HEK293 (cell line): Measurements from ENCODE around the gene SLC22A3.

Experiments used
- CTCF ChIA-PET: fragments of 350-600 bp; formaldehyde crosslinking; extraction: SDS; loops from one replicate; lab custom pipeline; 2021; ENCODE audit warnings: antibody characterized with exemption; lab: Yijun Ruan, JAX
- POLR2A ChIA-PET: fragments of 300-600 bp; formaldehyde crosslinking; extraction: SDS; loops from one replicate; lab custom pipeline; 2020; ENCODE audit warnings: antibody characterized with exemption, inconsistent platforms; lab: Yijun Ruan, JAX
- H3K27ac ChIP-seq: fragments of 200-500 bp; sonication (Bioruptor generic); 2 replicates; pipeline ENCODE4 v1.5.1; 2014; ENCODE audit warnings: low read depth, low read length, control low read depth, inconsistent platforms; ENCODE audit errors: extremely low read depth
- H3K36me3 ChIP-seq, 2 experiments: fragments of 200-500 bp in 1 of 2; sonication (Bioruptor generic) in 1 of 2; 1 replicate in 1 of 2; 2 replicates in 1 of 2; pipeline ENCODE4 v1.5.1; 2014 to 2017; ENCODE audit warnings: inconsistent platforms in 2 of 2, low read length in 2 of 2; ENCODE audit not compliant: control insufficient read depth in 2 of 2, insufficient read depth in 1 of 2
- H3K4me1 ChIP-seq: fragments of 200-500 bp; sonication (Bioruptor generic); 2 replicates; pipeline ENCODE4 v1.5.1; 2014; ENCODE audit warnings: mild to moderate bottlenecking, low read length, inconsistent platforms; ENCODE audit not compliant: control insufficient read depth, insufficient read depth
- H3K4me3 ChIP-seq: 2 replicates; pipeline ENCODE4 v1.5.1; 2011; ENCODE audit warnings: low read depth, mild to moderate bottlenecking, control low read depth, low read length, moderate library complexity
- H3K9me3 ChIP-seq: fragments of 200-500 bp; sonication (Bioruptor generic); 2 replicates; pipeline ENCODE4 v1.5.1; 2014; ENCODE audit warnings: low read depth, low read length, inconsistent platforms; ENCODE audit not compliant: control insufficient read depth, insufficient read depth
- KLF10 ChIP-seq: fragments of 450-650 bp; IDR thresholded peaks from 2 replicates; pipeline ENCODE4 v1.5.1; 2018; ENCODE audit warnings: missing biosample characterization, mild to moderate bottlenecking, missing genetic modification characterization
- RBAK ChIP-seq: fragments of 450-650 bp; formaldehyde crosslinking; IDR thresholded peaks from 2 replicates; pipeline ENCODE4 v1.5.1; 2016; ENCODE audit warnings: missing biosample characterization, missing genetic modification characterization
- REPIN1 ChIP-seq: fragments of 450-650 bp; formaldehyde crosslinking; IDR thresholded peaks from 2 replicates; pipeline ENCODE4 v1.5.1; 2017; ENCODE audit warnings: missing biosample characterization, missing genetic modification characterization, low read depth
- YY2 ChIP-seq: fragments of 450-650 bp; formaldehyde crosslinking; IDR thresholded peaks from 2 replicates; pipeline ENCODE4 v1.5.1; 2016; ENCODE audit warnings: missing biosample characterization, missing genetic modification characterization
- ZBTB8A ChIP-seq: fragments of 450-650 bp; formaldehyde crosslinking; IDR thresholded peaks from 2 replicates; pipeline ENCODE4 v1.5.1; 2016; ENCODE audit warnings: missing biosample characterization, missing genetic modification characterization
- ZFP41 ChIP-seq: fragments of 450-650 bp; formaldehyde crosslinking; IDR thresholded peaks from 2 replicates; pipeline ENCODE4 v1.5.1; 2016; ENCODE audit warnings: missing biosample characterization, missing genetic modification characterization, borderline replicate concordance
- ZNF10 ChIP-seq: fragments of 450-650 bp; formaldehyde crosslinking; IDR thresholded peaks from 2 replicates; pipeline ENCODE4 v1.5.1; 2017; ENCODE audit warnings: missing biosample characterization, missing genetic modification characterization
- ZNF138 ChIP-seq: fragments of 450-650 bp; formaldehyde crosslinking; IDR thresholded peaks from 2 replicates; pipeline ENCODE4 v1.5.1; 2016; ENCODE audit warnings: missing biosample characterization, missing genetic modification characterization, borderline replicate concordance
- ZNF157 ChIP-seq: fragments of 450-650 bp; formaldehyde crosslinking; IDR thresholded peaks from 2 replicates; pipeline ENCODE4 v1.5.1; 2016; ENCODE audit warnings: missing biosample characterization, missing genetic modification characterization
- ZNF184 ChIP-seq: fragments of 450-650 bp; IDR thresholded peaks from 2 replicates; pipeline ENCODE4 v1.5.1; 2018; ENCODE audit warnings: missing biosample characterization, mild to moderate bottlenecking, missing genetic modification characterization
- ZNF19 ChIP-seq: fragments of 450-650 bp; formaldehyde crosslinking; IDR thresholded peaks from 2 replicates; pipeline ENCODE4; 2016; ENCODE audit warnings: missing biosample characterization, missing genetic modification characterization, low read depth
- ZNF223 ChIP-seq: fragments of 450-650 bp; formaldehyde crosslinking; IDR thresholded peaks from 2 replicates; pipeline ENCODE4 v1.5.1; 2016; ENCODE audit warnings: missing biosample characterization, missing genetic modification characterization
- ZNF335 ChIP-seq: fragments of 450-650 bp; formaldehyde crosslinking; conservative IDR thresholded peaks from 2 replicates; pipeline ENCODE4 v1.5.1; 2016; ENCODE audit warnings: missing biosample characterization, missing genetic modification characterization
- ZNF354C ChIP-seq: fragments of 450-650 bp; formaldehyde crosslinking; IDR thresholded peaks from 2 replicates; pipeline ENCODE4 v1.5.1; 2016; ENCODE audit warnings: missing biosample characterization, missing genetic modification characterization, low read depth, borderline replicate concordance
- ZNF423 ChIP-seq: fragments of 450-650 bp; formaldehyde crosslinking; IDR thresholded peaks from 2 replicates; pipeline ENCODE4 v1.5.1; 2016; ENCODE audit warnings: missing biosample characterization, missing genetic modification characterization
- ZNF426 ChIP-seq: fragments of 450-650 bp; formaldehyde crosslinking; IDR thresholded peaks from 2 replicates; pipeline ENCODE4 v1.5.1; 2017; ENCODE audit warnings: missing biosample characterization, missing genetic modification characterization, mild to moderate bottlenecking, inconsistent platforms, moderate library complexity
- ZNF473 ChIP-seq: fragments of 450-650 bp; formaldehyde crosslinking; IDR thresholded peaks from 2 replicates; pipeline ENCODE4 v1.5.1; 2017; ENCODE audit warnings: missing biosample characterization, missing genetic modification characterization
- ZNF48 ChIP-seq: fragments of 450-650 bp; formaldehyde crosslinking; IDR thresholded peaks from 2 replicates; pipeline ENCODE4 v1.5.1; 2016; ENCODE audit warnings: missing biosample characterization, missing genetic modification characterization
- ZNF529 ChIP-seq: fragments of 450-650 bp; formaldehyde crosslinking; IDR thresholded peaks from 2 replicates; pipeline ENCODE4 v1.5.1; 2017; ENCODE audit warnings: missing genetic modification characterization, missing biosample characterization; ENCODE audit not compliant: insufficient replicate concordance
- ZNF626 ChIP-seq: fragments of 450-650 bp; sonication (Bioruptor Pico); formaldehyde crosslinking; IDR thresholded peaks from 2 replicates; pipeline ENCODE4 v1.5.1; 2018; ENCODE audit warnings: missing biosample characterization, missing genetic modification characterization, inconsistent platforms
- ZNF658 ChIP-seq: fragments of 450-650 bp; formaldehyde crosslinking; IDR thresholded peaks from 2 replicates; pipeline ENCODE4; 2016; ENCODE audit warnings: missing biosample characterization, missing genetic modification characterization
- ZNF677 ChIP-seq: fragments of 450-650 bp; IDR thresholded peaks from 2 replicates; pipeline ENCODE4 v1.5.0; 2018; ENCODE audit warnings: missing biosample characterization, mild to moderate bottlenecking, missing genetic modification characterization, moderate library complexity
- ZNF777 ChIP-seq: fragments of 450-650 bp; formaldehyde crosslinking; IDR thresholded peaks from 2 replicates; pipeline ENCODE4 v1.5.1; 2017; ENCODE audit warnings: missing biosample characterization, missing genetic modification characterization, borderline replicate concordance
- TF ChIP-seq, protein P1 (sequence below): fragments of 450-650 bp; formaldehyde crosslinking; IDR thresholded peaks from 2 replicates; pipeline ENCODE4 v1.5.1; 2016; ENCODE audit warnings: missing biosample characterization, missing genetic modification characterization, low read depth
- TF ChIP-seq, protein P2 (sequence below): fragments of 450-650 bp; formaldehyde crosslinking; IDR thresholded peaks from 2 replicates; pipeline ENCODE4; 2016; ENCODE audit warnings: missing biosample characterization, missing genetic modification characterization
- TF ChIP-seq, protein P3 (sequence below): fragments of 450-650 bp; formaldehyde crosslinking; IDR thresholded peaks from 2 replicates; pipeline ENCODE4 v1.5.1; 2016; ENCODE audit warnings: missing biosample characterization, missing genetic modification characterization

SLC22A3 gene

DNA sequence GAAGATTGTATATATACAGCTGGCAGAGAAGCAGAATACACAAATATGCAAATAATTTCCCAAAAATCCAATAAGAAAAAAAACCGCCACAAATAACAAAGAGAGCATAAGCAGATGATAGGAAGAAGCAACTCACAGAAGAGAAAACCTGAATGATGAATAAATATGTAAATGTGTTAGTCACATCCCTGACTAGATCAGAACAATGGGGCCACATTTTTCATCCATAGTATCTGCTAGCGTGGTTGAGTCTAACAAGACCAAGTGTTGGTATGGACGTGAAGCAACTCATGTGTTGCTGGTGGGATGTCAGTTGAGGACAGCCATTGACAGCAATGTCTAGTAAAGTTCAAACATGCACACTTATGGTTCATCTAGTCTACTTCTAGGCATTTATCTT lies 3.9 kb upstream of the SLC22A3 start:
- Histone ChIP-seq H3K27ac (no peak overlapping the region), H3K9me3 (no peaks in the 10 kb centered on the region), H3K4me1 (no peaks in the 10 kb centered on the region), H3K4me3 (no peak overlapping the region), H3K36me3 (no peaks in the 10 kb centered on the region)
- CTCF ChIA-PET: interaction anchor here (0.7 kb wide), 1 partner anchor 12 kb away, joined by 3 read pairs; no protein-coding TSS in a partner anchor
- no peak for TF ChIP-seq ZNF658 (tag by site-specific recombination)
- TF ChIP-seq, protein P1, sequence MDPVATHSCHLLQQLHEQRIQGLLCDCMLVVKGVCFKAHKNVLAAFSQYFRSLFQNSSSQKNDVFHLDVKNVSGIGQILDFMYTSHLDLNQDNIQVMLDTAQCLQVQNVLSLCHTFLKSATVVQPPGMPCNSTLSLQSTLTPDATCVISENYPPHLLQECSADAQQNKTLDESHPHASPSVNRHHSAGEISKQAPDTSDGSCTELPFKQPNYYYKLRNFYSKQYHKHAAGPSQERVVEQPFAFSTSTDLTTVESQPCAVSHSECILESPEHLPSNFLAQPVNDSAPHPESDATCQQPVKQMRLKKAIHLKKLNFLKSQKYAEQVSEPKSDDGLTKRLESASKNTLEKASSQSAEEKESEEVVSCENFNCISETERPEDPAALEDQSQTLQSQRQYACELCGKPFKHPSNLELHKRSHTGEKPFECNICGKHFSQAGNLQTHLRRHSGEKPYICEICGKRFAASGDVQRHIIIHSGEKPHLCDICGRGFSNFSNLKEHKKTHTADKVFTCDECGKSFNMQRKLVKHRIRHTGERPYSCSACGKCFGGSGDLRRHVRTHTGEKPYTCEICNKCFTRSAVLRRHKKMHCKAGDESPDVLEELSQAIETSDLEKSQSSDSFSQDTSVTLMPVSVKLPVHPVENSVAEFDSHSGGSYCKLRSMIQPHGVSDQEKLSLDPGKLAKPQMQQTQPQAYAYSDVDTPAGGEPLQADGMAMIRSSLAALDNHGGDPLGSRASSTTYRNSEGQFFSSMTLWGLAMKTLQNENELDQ (tag by site-specific recombination): no peak
- TF ChIP-seq, protein P2, sequence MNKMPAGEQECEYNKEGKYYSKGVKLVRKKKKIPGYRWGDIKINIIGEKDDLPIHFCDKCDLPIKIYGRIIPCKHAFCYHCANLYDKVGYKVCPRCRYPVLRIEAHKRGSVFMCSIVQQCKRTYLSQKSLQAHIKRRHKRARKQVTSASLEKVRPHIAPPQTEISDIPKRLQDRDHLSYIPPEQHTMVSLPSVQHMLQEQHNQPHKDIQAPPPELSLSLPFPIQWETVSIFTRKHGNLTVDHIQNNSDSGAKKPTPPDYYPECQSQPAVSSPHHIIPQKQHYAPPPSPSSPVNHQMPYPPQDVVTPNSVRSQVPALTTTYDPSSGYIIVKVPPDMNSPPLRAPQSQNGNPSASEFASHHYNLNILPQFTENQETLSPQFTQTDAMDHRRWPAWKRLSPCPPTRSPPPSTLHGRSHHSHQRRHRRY: no peak
- no peak for TF ChIP-seq ZNF354C (tag by site-specific recombination)
- TF ChIP-seq ZBTB8A (tag by site-specific recombination): no peak
- no peak for TF ChIP-seq ZNF426 (tag by site-specific recombination)
- TF ChIP-seq ZNF184 (tag by site-specific recombination): no peak
- TF ChIP-seq ZFP41 (tag by site-specific recombination): no peak
- TF ChIP-seq ZNF335 (tag by site-specific recombination): no peak
- TF ChIP-seq ZNF777: no peak
- no peak for TF ChIP-seq ZNF677 (tag by site-specific recombination)
- no peak for TF ChIP-seq ZNF10 (tag by site-specific recombination)
- TF ChIP-seq ZNF157 (tag by site-specific recombination): no peak
- TF ChIP-seq ZNF529: no peak
- TF ChIP-seq REPIN1 (tag by site-specific recombination): no peak
- TF ChIP-seq, protein P3, sequence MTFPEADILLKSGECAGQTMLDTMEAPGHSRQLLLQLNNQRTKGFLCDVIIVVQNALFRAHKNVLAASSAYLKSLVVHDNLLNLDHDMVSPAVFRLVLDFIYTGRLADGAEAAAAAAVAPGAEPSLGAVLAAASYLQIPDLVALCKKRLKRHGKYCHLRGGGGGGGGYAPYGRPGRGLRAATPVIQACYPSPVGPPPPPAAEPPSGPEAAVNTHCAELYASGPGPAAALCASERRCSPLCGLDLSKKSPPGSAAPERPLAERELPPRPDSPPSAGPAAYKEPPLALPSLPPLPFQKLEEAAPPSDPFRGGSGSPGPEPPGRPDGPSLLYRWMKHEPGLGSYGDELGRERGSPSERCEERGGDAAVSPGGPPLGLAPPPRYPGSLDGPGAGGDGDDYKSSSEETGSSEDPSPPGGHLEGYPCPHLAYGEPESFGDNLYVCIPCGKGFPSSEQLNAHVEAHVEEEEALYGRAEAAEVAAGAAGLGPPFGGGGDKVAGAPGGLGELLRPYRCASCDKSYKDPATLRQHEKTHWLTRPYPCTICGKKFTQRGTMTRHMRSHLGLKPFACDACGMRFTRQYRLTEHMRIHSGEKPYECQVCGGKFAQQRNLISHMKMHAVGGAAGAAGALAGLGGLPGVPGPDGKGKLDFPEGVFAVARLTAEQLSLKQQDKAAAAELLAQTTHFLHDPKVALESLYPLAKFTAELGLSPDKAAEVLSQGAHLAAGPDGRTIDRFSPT (tag by site-specific recombination): no peak
- TF ChIP-seq KLF10 (tag by site-specific recombination): no peak
- no peak for TF ChIP-seq ZNF48 (tag by site-specific recombination)
- no peak for TF ChIP-seq RBAK
- no peak for TF ChIP-seq ZNF19
- POLR2A ChIA-PET: no interaction called here

DNA sequence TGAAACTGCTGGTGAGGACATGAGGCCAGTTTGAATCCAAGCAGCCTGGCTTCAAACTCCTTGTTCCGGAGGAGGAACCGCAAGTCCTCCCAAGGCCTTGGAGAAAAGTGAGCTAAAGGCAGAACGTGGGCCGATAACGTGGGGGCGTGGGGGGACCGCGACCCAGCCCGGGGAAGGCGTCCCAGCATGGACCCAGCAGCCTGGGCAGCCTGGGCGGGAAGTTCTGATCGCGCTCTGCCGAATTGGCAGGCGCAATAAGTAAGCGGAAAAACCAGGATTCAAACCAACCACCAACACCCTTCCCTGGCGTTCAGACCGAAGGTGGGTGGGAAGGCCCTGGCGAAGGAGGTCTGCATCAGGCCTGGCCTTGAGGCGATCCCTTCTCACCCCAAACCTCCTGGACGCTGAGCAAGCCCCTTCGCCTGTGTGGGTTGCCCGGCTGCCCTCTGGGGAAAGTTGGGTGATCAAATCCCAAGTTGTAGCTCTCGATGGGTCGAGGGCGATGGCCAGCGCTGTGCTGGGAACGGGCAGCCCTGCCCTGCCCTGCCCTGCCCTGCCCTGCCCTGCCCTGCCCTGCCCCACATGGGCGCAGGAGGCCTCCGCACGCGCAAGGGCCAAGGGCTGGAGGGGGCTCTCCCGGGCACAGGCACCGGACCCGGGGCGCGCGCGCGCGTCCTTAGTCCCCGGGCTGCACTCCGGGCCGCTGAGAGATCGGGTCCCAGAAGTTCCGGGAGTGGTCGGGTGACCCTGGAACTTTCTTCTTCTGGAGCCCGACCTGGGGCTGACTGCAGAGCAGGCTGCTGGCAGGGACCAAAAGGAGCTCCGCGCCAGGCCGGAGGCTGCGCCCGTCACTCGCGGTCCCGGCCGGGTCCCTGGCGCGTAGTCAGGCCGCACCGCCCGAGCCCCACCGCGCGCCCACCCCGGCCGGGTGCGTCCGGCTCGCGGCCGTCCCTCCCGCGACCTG lies 637 bp upstream of the SLC22A3 start:
- POLR2A ChIA-PET: no interaction called here
- TF ChIP-seq YY2 (no peak), ZNF473 (tag by site-specific recombination) (no peak), ZNF138 (tag by site-specific recombination) (no peak), ZNF223 (tag by site-specific recombination) (no peak), ZNF626 (tag by site-specific recombination) (no peak), ZNF423 (tag by site-specific recombination) (no peak)
- no peaks in the 10 kb centered on the region for H3K4me1 ChIP-seq
- CTCF ChIA-PET: interaction anchor here (0.7 kb wide), 1 partner anchor 41 kb away, joined by 5 read pairs; no protein-coding TSS in a partner anchor
- no peaks in the 10 kb centered on the region for H3K36me3 ChIP-seq
- no peak overlapping the region for H3K4me3 ChIP-seq
- no peaks in the 10 kb centered on the region for H3K9me3 ChIP-seq
- no peak overlapping the region for H3K27ac ChIP-seq
